Mesothelial cell of epicardium (in vitro differentiated cells): Measurements from ENCODE around the gene FEV. TPM values are rescaled to one million over a fixed set of nuclear protein-coding genes. Genes with fewer than 3 reads are reported as not detected.
A peak's percentile ranks its signal among the peaks of the same experiment; 100 is the strongest.

ENCODE experiments used
- DNase-seq, 2 experiments: peaks; one replicate each; pipeline ENCODE4 v3.0.0; 2021; ENCODE audit warnings: low spot score in 2 of 2; ENCODE audit not compliant: unreplicated experiment in 2 of 2
- H3K27ac Mint-ChIP-seq: 2 replicates; pipeline ENCODE4 v1.8.0; 2021; ENCODE audit warnings: mixed read lengths
- H3K27me3 Mint-ChIP-seq: 2 replicates; pipeline ENCODE4 v1.8.0; 2021; ENCODE audit warnings: low read depth, mixed read lengths
- H3K36me3 Mint-ChIP-seq: 2 replicates; pipeline ENCODE4 v1.8.0; 2021; ENCODE audit warnings: mixed read lengths
- H3K4me1 Mint-ChIP-seq: 2 replicates; pipeline ENCODE4 v1.8.0; 2021; ENCODE audit warnings: mixed read lengths
- H3K4me3 Mint-ChIP-seq: 2 replicates; pipeline ENCODE4 v1.8.0; 2021; ENCODE audit warnings: mild to moderate bottlenecking, moderate library complexity, mixed read lengths
- H3K9me3 Mint-ChIP-seq: 2 replicates; pipeline ENCODE4 v1.8.0; 2021; ENCODE audit warnings: mixed read lengths
- CTCF ChIP-seq: fragments of 200-600 bp; sonication (generic); IDR thresholded peaks from one replicate; pipeline ENCODE4 v1.5.0; 2021; ENCODE audit warnings: antibody characterized with exemption; ENCODE audit not compliant: unreplicated experiment
- total RNA-seq: library from RNA; stranded (reverse); gene quantifications from 3 replicates; pipeline ENCODE4 v1.2.1, GENCODE V29; 2021

The FEV gene
- total RNA-seq, 1 donor from 2014 or later = 0.29 TPM

- no peak for TF ChIP-seq CTCF
- Mint-ChIP-seq H3K27me3 (peaks cover 62% of the 10 kb centered on the region), H3K9me3 (no peaks in the 10 kb centered on the region), H3K36me3 (no peaks in the 10 kb centered on the region), H3K27ac (no peak overlapping the region), H3K4me3 (peak overlapping the region; percentile 52), H3K4me1 (peaks cover 41% of the 10 kb centered on the region)
- DNase-seq = no peak
Observed at GRCh38 chr2:218961229-218961628, 23.8 kb downstream of the FEV start.

- H3K4me3 Mint-ChIP-seq = peak overlapping the region; percentile 67
- H3K9me3 Mint-ChIP-seq = no peaks in the 10 kb centered on the region
- peaks cover 41% of the 10 kb centered on the region for H3K4me1 Mint-ChIP-seq
- H3K27me3 Mint-ChIP-seq = peaks cover 68% of the 10 kb centered on the region
- TF ChIP-seq CTCF = no peak
- H3K27ac Mint-ChIP-seq = no peak overlapping the region
- no peaks in the 10 kb centered on the region for H3K36me3 Mint-ChIP-seq
- no peak for DNase-seq
Observed at GRCh38 chr2:218960309-218961165, 24.4 kb downstream of the FEV start.

- H3K36me3 Mint-ChIP-seq = no peaks in the 10 kb centered on the region
- no peak for TF ChIP-seq CTCF
- DNase-seq = no peak
- H3K27ac Mint-ChIP-seq = no peak overlapping the region
- H3K9me3 Mint-ChIP-seq = no peaks in the 10 kb centered on the region
- peaks cover 41% of the 10 kb centered on the region for H3K4me1 Mint-ChIP-seq
- peaks cover 75% of the 10 kb centered on the region for H3K27me3 Mint-ChIP-seq
- peak overlapping the region; percentile 37 for H3K4me3 Mint-ChIP-seq
Observed at GRCh38 chr2:218959761-218960308, 25.1 kb downstream of the FEV start.

GRCh38 chr2:218959141-218959731 is 25.7 kb downstream of the FEV start, which contains the start of gene CDK5R2:
TSS of gene CDK5R2 (plus strand) at chr2:218959666. CDS start at chr2:218959821, 155 bp downstream.
- peak; percentile 85 to 94 for DNase-seq
- Mint-ChIP-seq H3K4me1 (peaks cover 38% of the 10 kb centered on the region), H3K4me3 (peak within 1 kb of the TSS; percentile 80), H3K9me3 (no peaks in the 10 kb centered on the region), H3K27me3 (peaks cover 81% of the 10 kb centered on the region), H3K27ac (no peak within 1 kb of the TSS), H3K36me3 (no peaks in the 10 kb centered on the region)
- TF ChIP-seq CTCF = no peak

- H3K4me3 Mint-ChIP-seq = peak overlapping the region; percentile 80
- TF ChIP-seq CTCF = no peak
- H3K27me3 Mint-ChIP-seq = peaks cover 90% of the 10 kb centered on the region
Observed at GRCh38 chr2:218958276-218958675, 26.7 kb downstream of the FEV start.

More at GRCh38 chr2:218958276-218958675, 26.7 kb downstream of the FEV start:
- no peak overlapping the region for H3K27ac Mint-ChIP-seq
- DNase-seq = no peak
- H3K4me1 Mint-ChIP-seq = peaks cover 28% of the 10 kb centered on the region
- no peaks in the 10 kb centered on the region for H3K36me3 Mint-ChIP-seq
- no peaks in the 10 kb centered on the region for H3K9me3 Mint-ChIP-seq
